DND-41 (cell line): ENCODE measurements around the gene RNF14.

ENCODE experiments used
- ATAC-seq: fragments of 200-7000 bp; cut with Tn5 transposase; 3 replicates; pipeline ENCODE4 v1.9.1; 2021; ENCODE audit warnings: low read depth; ENCODE audit not compliant: insufficient read depth
- DNase-seq: peaks from one replicate; pipeline ENCODE4 v3.0.0-alpha.2; 2020
- H2AFZ ChIP-seq: 2 replicates; pipeline ENCODE4 v1.6.0; 2012; ENCODE audit warnings: low read depth, low read length
- H3K27ac ChIP-seq: 2 replicates; pipeline ENCODE4 v1.5.1; 2012; ENCODE audit warnings: low read length, inconsistent platforms
- H3K27me3 ChIP-seq: fragments of 200-600 bp; sonication (generic); 2 replicates; pipeline ENCODE4 v1.6.0; 2012; ENCODE audit warnings: low read length, mild to moderate bottlenecking, inconsistent platforms; ENCODE audit not compliant: insufficient read depth, poor library complexity
- H3K36me3 ChIP-seq: 2 replicates; pipeline ENCODE4 v1.5.1; 2012; ENCODE audit warnings: low read length, inconsistent platforms; ENCODE audit not compliant: insufficient read depth
- H3K4me1 ChIP-seq: 2 replicates; pipeline ENCODE4 v1.5.1; 2012; ENCODE audit warnings: mild to moderate bottlenecking, low read length; ENCODE audit not compliant: insufficient read depth
- H3K4me2 ChIP-seq: 2 replicates; pipeline ENCODE4 v1.6.0; 2012; ENCODE audit warnings: mild to moderate bottlenecking, moderate library complexity, low read length, inconsistent platforms; ENCODE audit not compliant: insufficient read depth
- H3K4me3 ChIP-seq, 2 experiments: fragments of 200-600 bp in 1 of 2; shearing (Covaris generic) in 1 of 2; 2 replicates each; pipeline ENCODE4 v1.5.1; 2012 to 2016; ENCODE audit warnings: inconsistent platforms in 2 of 2, low read length in 2 of 2, mild to moderate bottlenecking in 2 of 2, low read depth in 1 of 2, moderate library complexity in 1 of 2
- H3K79me2 ChIP-seq: 2 replicates; pipeline ENCODE4 v1.6.0; 2012; ENCODE audit warnings: low read length, inconsistent platforms; ENCODE audit not compliant: insufficient read depth
- H3K9ac ChIP-seq: 2 replicates; pipeline ENCODE4 v1.6.0; 2012; ENCODE audit warnings: low read depth, mild to moderate bottlenecking, inconsistent platforms, low read length, moderate library complexity
- H3K9me3 ChIP-seq: 2 replicates; pipeline ENCODE4 v1.5.1; 2012; ENCODE audit warnings: low read length, moderate library complexity, mild to moderate bottlenecking, inconsistent platforms; ENCODE audit not compliant: insufficient read depth, severe bottlenecking
- H4K20me1 ChIP-seq: 2 replicates; pipeline ENCODE4 v1.6.0; 2012; ENCODE audit warnings: low read length; ENCODE audit not compliant: insufficient read depth
- EZH2 ChIP-seq: IDR thresholded peaks from 3 replicates; pipeline ENCODE4 v1.6.1; 2012; ENCODE audit warnings: borderline replicate concordance, low read depth, mild to moderate bottlenecking, moderate library complexity, low read length, inconsistent platforms; ENCODE audit not compliant: severe bottlenecking
- TF ChIP-seq, protein P1 (sequence below): IDR thresholded peaks from 2 replicates; pipeline ENCODE4 v1.5.1; 2012; ENCODE audit warnings: borderline replicate concordance, low read length, moderate library complexity, mild to moderate bottlenecking; ENCODE audit not compliant: poor library complexity, severe bottlenecking; ENCODE audit errors: extremely low read depth

The RNF14 gene

DNA sequence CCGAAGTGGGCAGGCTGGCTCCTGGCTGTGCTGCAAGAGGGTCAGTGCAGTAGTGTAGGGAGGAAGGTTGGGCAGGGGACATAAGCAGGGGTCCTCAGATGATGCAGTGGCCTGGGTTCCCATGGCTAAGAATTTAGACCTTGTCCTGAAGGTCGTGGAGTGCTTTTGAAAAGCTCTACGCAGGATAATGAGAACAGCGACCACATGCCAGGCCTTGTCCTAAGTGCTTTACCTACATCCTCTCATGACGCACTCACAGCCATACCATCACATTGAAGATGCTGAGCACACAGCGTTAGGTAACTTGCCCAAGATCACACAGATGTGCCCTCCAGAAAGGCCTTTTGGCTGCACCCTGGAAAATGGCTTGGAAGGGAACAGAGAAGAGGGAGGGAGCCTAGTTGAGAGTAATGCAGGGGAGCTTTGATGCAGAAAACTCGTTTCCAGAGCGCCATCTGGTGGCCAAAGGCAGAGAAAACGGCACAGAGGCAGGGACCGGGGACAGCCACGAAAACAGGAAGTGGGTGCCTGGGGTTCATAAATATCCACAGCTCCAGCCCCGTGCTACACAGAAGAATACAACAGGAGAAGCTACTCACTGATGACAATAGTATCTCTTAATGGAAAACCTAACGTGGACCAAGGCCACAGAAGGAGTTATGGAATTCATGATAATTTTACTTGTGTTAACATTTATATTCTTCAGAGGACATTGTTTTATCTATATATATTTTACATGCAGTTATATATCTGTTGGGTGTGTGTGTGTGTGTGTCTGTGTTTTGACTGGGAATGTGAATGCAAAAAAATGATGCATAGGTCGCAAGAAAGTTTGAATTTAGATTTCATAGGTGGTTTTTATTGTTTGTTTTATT is 8.2 kb upstream of the RNF14 start:
- H3K4me2 ChIP-seq: peak overlapping the region; percentile 59
- peaks cover 42% of the 10 kb centered on the region for H3K4me1 ChIP-seq
- peak overlapping the region in 1 of 2 experiments; percentile 25; a peak in 1 of 4 replicates for H3K4me3 ChIP-seq
- H3K9ac ChIP-seq: peak overlapping the region; percentile 47
- DNase-seq (peak; percentile 94), ATAC-seq (peak; percentile 93)
- TF ChIP-seq, protein P1, sequence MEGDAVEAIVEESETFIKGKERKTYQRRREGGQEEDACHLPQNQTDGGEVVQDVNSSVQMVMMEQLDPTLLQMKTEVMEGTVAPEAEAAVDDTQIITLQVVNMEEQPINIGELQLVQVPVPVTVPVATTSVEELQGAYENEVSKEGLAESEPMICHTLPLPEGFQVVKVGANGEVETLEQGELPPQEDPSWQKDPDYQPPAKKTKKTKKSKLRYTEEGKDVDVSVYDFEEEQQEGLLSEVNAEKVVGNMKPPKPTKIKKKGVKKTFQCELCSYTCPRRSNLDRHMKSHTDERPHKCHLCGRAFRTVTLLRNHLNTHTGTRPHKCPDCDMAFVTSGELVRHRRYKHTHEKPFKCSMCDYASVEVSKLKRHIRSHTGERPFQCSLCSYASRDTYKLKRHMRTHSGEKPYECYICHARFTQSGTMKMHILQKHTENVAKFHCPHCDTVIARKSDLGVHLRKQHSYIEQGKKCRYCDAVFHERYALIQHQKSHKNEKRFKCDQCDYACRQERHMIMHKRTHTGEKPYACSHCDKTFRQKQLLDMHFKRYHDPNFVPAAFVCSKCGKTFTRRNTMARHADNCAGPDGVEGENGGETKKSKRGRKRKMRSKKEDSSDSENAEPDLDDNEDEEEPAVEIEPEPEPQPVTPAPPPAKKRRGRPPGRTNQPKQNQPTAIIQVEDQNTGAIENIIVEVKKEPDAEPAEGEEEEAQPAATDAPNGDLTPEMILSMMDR: peak; percentile 99
- no peak for TF ChIP-seq EZH2
- H2AFZ ChIP-seq: peak overlapping the region; percentile 68
- peak overlapping the region; percentile 78 for H3K27ac ChIP-seq
- H3K79me2 ChIP-seq: no peaks in the 10 kb centered on the region
- no peaks in the 10 kb centered on the region for H3K9me3 ChIP-seq
- H4K20me1 ChIP-seq: no peaks in the 10 kb centered on the region
- H3K36me3 ChIP-seq: no peaks in the 10 kb centered on the region
- no peaks in the 10 kb centered on the region for H3K27me3 ChIP-seq

DNA sequence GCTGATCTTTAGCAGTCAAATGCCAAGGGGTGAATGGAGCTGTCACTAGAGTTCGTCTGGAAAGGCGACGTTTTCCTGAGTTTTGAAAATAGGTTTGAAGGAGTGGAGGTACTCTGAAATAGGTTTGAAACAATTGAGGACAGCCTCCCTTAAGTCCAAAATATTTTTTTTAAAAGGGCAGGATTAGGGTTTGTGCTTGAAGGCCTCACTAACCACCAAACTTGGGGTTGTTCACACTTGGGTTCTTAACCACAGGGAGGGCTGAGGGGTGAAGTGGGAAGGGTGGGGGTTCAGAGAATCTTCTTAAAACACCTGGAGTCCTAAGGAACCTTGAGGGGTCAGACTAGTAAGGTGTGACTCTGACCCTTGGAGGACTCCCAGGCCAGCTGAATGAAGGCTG is 7.4 kb upstream of the RNF14 start:
- H3K9me3 ChIP-seq: no peaks in the 10 kb centered on the region
- H3K4me3 ChIP-seq: 0 out of 4 replicates have a peak overlapping the region, but pooled peaks of 1 of the 2 experiments have one; percentile 25
- no peaks in the 10 kb centered on the region for H4K20me1 ChIP-seq
- H3K4me1 ChIP-seq: peaks cover 42% of the 10 kb centered on the region
- H3K27me3 ChIP-seq: no peaks in the 10 kb centered on the region
- H3K27ac ChIP-seq: peak overlapping the region; percentile 78
- ATAC-seq (no peak), DNase-seq (no peak)
- no peaks in the 10 kb centered on the region for H3K79me2 ChIP-seq
- TF ChIP-seq, protein P1: no peak
- no peak for TF ChIP-seq EZH2
- H3K36me3 ChIP-seq: no peaks in the 10 kb centered on the region
- peak overlapping the region; percentile 68 for H2AFZ ChIP-seq
- H3K9ac ChIP-seq: peak overlapping the region; percentile 47
- peak overlapping the region; percentile 59 for H3K4me2 ChIP-seq

DNA sequence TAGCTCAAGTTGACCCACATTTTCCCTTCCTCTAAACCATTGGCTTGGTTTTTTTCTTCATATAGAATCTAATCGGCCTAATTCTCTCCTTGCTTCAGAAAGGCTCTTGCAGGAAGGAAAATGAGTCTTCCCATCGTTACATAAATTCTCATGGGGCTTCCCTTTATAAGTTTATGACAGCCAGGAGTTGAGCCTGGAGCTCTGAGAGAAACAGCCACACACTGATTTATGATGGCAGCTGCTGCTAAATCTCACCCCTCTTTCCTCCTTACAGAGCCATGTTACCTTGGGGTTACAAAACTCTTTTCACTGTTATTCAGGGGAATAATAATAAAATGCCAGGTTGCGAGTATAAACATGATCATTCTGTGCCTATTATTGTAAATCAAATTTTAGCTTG is 5.2 kb upstream of the RNF14 start:
- no peak overlapping the region for H3K9ac ChIP-seq
- ATAC-seq: no peak
- H2AFZ ChIP-seq: no peak overlapping the region
- H3K4me2 ChIP-seq: no peak overlapping the region
- H3K27me3 ChIP-seq: no peaks in the 10 kb centered on the region
- H3K36me3 ChIP-seq: no peaks in the 10 kb centered on the region
- H4K20me1 ChIP-seq: no peaks in the 10 kb centered on the region
- H3K79me2 ChIP-seq: no peaks in the 10 kb centered on the region
- TF ChIP-seq, protein P1: no peak
- no peak for TF ChIP-seq EZH2
- no peak overlapping the region for H3K27ac ChIP-seq
- DNase-seq: no peak
- H3K9me3 ChIP-seq: no peaks in the 10 kb centered on the region
- no peak overlapping the region for H3K4me3 ChIP-seq
- H3K4me1 ChIP-seq: peaks cover 32% of the 10 kb centered on the region
